Naive thymus-derived CD4-positive, alpha-beta T cell (primary cell): ENCODE results near the gene FCN3. TPM values are rescaled to one million over a fixed set of nuclear protein-coding genes. Genes with fewer than 3 reads are reported as not detected.

ENCODE experiments used
- ATAC-seq: fragments of 150-1000 bp; cut with Tn5 transposase; 2 replicates; pipeline ENCODE4 v1.10.0; 2021; ENCODE audit warnings: mild to moderate bottlenecking, moderate library complexity
- CTCF ChIA-PET: fragments of 350-600 bp; sonication (Branson Sonifier 250); formaldehyde crosslinking; loops from one replicate; lab custom pipeline; 2021; ENCODE audit warnings: antibody characterized with exemption; lab: Charles Lee
- POLR2A ChIA-PET: fragments of 350-600 bp; sonication (Branson Sonifier 250); formaldehyde crosslinking; loops from one replicate; lab custom pipeline; 2021; ENCODE audit warnings: antibody characterized with exemption, inconsistent platforms; lab: Charles Lee
- DNase-seq, 9 donors: peaks; one replicate each; pipeline versions ENCODE4 v3.0.0 to v3.0.0-alpha.2; 2020 to 2022; ENCODE audit warnings: mixed read lengths in 1 of 9
- H3K27ac ChIP-seq: one replicate; pipeline ENCODE4 v1.7.0; 2013; ENCODE audit warnings: mild to moderate bottlenecking, low read depth, low read length, moderate library complexity
- H3K27me3 ChIP-seq, 2 donors: one replicate each; pipeline ENCODE4 v1.7.0; 2013; ENCODE audit warnings: low read length in 2 of 2, mild to moderate bottlenecking in 2 of 2, moderate library complexity in 2 of 2; ENCODE audit not compliant: control insufficient read depth in 2 of 2, insufficient read depth in 2 of 2
- H3K36me3 ChIP-seq, 3 experiments: 1 replicate in 2 of 3; 2 replicates in 1 of 3; pipeline ENCODE4 v1.7.0; 2013; ENCODE audit warnings: low read length in 3 of 3, mild to moderate bottlenecking in 3 of 3, moderate library complexity in 1 of 3; ENCODE audit not compliant: insufficient read depth in 3 of 3, control insufficient read depth in 2 of 3
- H3K4me1 ChIP-seq, 2 donors: one replicate each; pipeline ENCODE4 v1.7.0; 2013; ENCODE audit warnings: low read length in 2 of 2, mild to moderate bottlenecking in 2 of 2, moderate library complexity in 1 of 2; ENCODE audit not compliant: control insufficient read depth in 2 of 2, insufficient read depth in 2 of 2
- H3K4me3 ChIP-seq: 2 replicates; pipeline ENCODE4 v1.7.0; 2013; ENCODE audit warnings: mild to moderate bottlenecking, low read length
- H3K9me3 ChIP-seq, 3 experiments: 1 replicate in 2 of 3; 2 replicates in 1 of 3; pipeline ENCODE4 v1.7.0; 2013; ENCODE audit warnings: low read length in 3 of 3; ENCODE audit not compliant: control insufficient read depth in 2 of 3
- H3K27ac Mint-ChIP-seq, 9 donors: one replicate each; pipeline ENCODE4 v1.8.0; 2020 to 2022; ENCODE audit warnings: mixed read lengths in 9 of 9, mild to moderate bottlenecking in 8 of 9, moderate library complexity in 5 of 9, inconsistent platforms in 2 of 9
- H3K27me3 Mint-ChIP-seq, 5 donors: one replicate each; pipeline ENCODE4 v1.8.0; 2021 to 2022; ENCODE audit warnings: mixed read lengths in 5 of 5, mild to moderate bottlenecking in 1 of 5
- H3K36me3 Mint-ChIP-seq, 5 donors: one replicate each; pipeline ENCODE4 v1.8.0; 2020 to 2022; ENCODE audit warnings: mixed read lengths in 5 of 5, mild to moderate bottlenecking in 3 of 5, inconsistent platforms in 1 of 5
- H3K4me1 Mint-ChIP-seq, 7 donors: one replicate each; pipeline ENCODE4 v1.8.0; 2020 to 2022; ENCODE audit warnings: mixed read lengths in 7 of 7, mild to moderate bottlenecking in 3 of 7, inconsistent platforms in 1 of 7
- H3K4me3 Mint-ChIP-seq, 10 donors: one replicate each; pipeline ENCODE4 v1.8.0; 2020 to 2022; ENCODE audit warnings: mild to moderate bottlenecking in 10 of 10, mixed read lengths in 10 of 10, moderate library complexity in 6 of 10, inconsistent platforms in 2 of 10
- H3K9me3 Mint-ChIP-seq, 11 donors: one replicate each; pipeline ENCODE4 v1.8.0; 2020 to 2022; ENCODE audit warnings: mixed read lengths in 11 of 11, mild to moderate bottlenecking in 4 of 11, inconsistent platforms in 1 of 11, moderate library complexity in 1 of 11
- intact Hi-C, 2 donors: fragments of 100-400 bp; cut with micrococcal nuclease; formaldehyde crosslinking; loops; one replicate each; pipeline ENCODE4 v1.15.1; 2023
- polyA plus RNA-seq, 2 donors: library from polyadenylated mRNA; unstranded; fragments of 300-500 nt; fragmentation: Illumina TruSeq; gene quantifications; one replicate each; pipeline ENCODE4 v1.2.3, GENCODE V29; 2021
- total RNA-seq, 6 experiments: library from RNA in 5 of 6; stranded (reverse) in 5 of 6; gene quantifications; 1 replicate in 5 of 6; 2 replicates in 1 of 6; pipeline ENCODE4 v1.2.3 and lab custom pipeline; 2021 to 2026

Gene FCN3
- total and polyA plus RNA-seq, 7 experiments from 2014 or later: not detected

- no peaks in the 10 kb centered on the region for H3K27me3 ChIP-seq
- H3K27me3 Mint-ChIP-seq: no peaks in the 10 kb centered on the region
- CTCF ChIA-PET: interaction anchor here (0.5 to 3.3 kb wide), 20 partner anchors 8 to 506 kb away, joined by 3 to 23 read pairs (median 4); partner anchors contain the start of genes AHDC1 and WASF2
- intact Hi-C loops: loop anchor here (1.0 kb wide), 3 partner anchors 120 to 203 kb away; no protein-coding TSS in a partner anchor
- H3K36me3 ChIP-seq: peaks cover 3 to 25% (median 7%) of the 10 kb centered on the region in 3 experiments
- H3K27ac ChIP-seq: peak overlapping the region; percentile 48
- H3K27ac Mint-ChIP-seq: peak overlapping the region; percentile 29 to 95 (median 87)
- ATAC-seq (peak; percentile 75), DNase-seq (peak in 6 of 9 donors; percentile 44 to 62 (median 50))
- H3K4me3 ChIP-seq: no peak overlapping the region
- H3K9me3 ChIP-seq: no peaks in the 10 kb centered on the region
- peak overlapping the region in 9 of 10 donors; percentile 16 to 68 (median 48) for H3K4me3 Mint-ChIP-seq
- POLR2A ChIA-PET: interaction anchor here (0.5 to 1.7 kb wide), 8 partner anchors 12 to 237 kb away, joined by 3 to 6 read pairs (median 4); partner anchors contain the start of gene AHDC1
- H3K36me3 Mint-ChIP-seq: peaks cover 0 to 10% (median 5%) of the 10 kb centered on the region in 5 donors
- H3K9me3 Mint-ChIP-seq: peaks cover 0 to 1% (median 0%) of the 10 kb centered on the region in 11 donors
- peaks cover 11 to 42% (median 33%) of the 10 kb centered on the region in 7 donors for H3K4me1 Mint-ChIP-seq
- H3K4me1 ChIP-seq: peaks cover 0 to 17% of the 10 kb centered on the region in 2 donors
Observed at GRCh38 chr1:27403065-27403726, 28.6 kb upstream of the FCN3 start.

- ChIA-PET CTCF (interaction anchor here (0.6 to 3.3 kb wide), 20 partner anchors 7 to 505 kb away, joined by 3 to 23 read pairs (median 4); partner anchors contain the start of genes AHDC1 and WASF2), POLR2A (interaction anchor here (0.5 to 1.7 kb wide), 8 partner anchors 13 to 259 kb away, joined by 3 to 9 read pairs (median 4); partner anchors contain the start of gene AHDC1)
- intact Hi-C loops: loop anchor here in 1 of 2 donors (1.0 kb wide), 1 partner anchor 261 kb away; no protein-coding TSS in a partner anchor
- Histone ChIP-seq H3K4me3 (no peak overlapping the region), H3K27ac (peak overlapping the region; percentile 48), H3K36me3 (peaks cover 0 to 17% (median 0%) of the 10 kb centered on the region in 3 experiments), H3K4me1 (peaks cover 0 to 17% of the 10 kb centered on the region in 2 donors), H3K9me3 (no peaks in the 10 kb centered on the region), H3K27me3 (no peaks in the 10 kb centered on the region)
- ATAC-seq: peak; percentile 44
- Mint-ChIP-seq H3K27me3 (no peaks in the 10 kb centered on the region), H3K36me3 (peaks cover 0 to 5% (median 2%) of the 10 kb centered on the region in 5 donors), H3K9me3 (no peaks in the 10 kb centered on the region), H3K4me3 (no peak overlapping the region), H3K27ac (peak overlapping the region in 7 of 9 donors; percentile 36 to 95 (median 87)), H3K4me1 (peaks cover 10 to 40% (median 33%) of the 10 kb centered on the region in 7 donors)
- DNase-seq: no peak
Observed at GRCh38 chr1:27402349-27402754, 27.7 kb upstream of the FCN3 start.

DNA sequence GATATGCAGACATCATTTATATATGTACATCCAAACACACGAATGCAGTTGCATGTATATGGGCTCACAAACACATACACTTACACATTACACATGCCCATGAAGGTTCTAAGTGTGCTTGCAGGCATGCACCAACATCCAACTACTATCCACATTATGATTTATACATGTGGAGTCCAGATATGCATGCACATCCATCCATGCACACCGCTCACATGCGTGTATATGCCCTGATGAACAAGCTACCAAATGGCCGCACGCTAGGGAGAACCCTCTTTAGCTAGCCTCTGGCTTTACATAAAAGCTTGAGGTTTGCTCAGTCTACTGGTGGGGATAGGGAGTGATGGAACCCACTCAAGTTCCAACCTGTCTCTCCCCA is 26.3 kb upstream of the FCN3 start:
- Histone ChIP-seq H3K36me3 (peaks cover 0 to 6% (median 0%) of the 10 kb centered on the region in 3 experiments), H3K27ac (no peak overlapping the region), H3K9me3 (no peaks in the 10 kb centered on the region), H3K4me1 (peaks cover 0 to 17% of the 10 kb centered on the region in 2 donors), H3K27me3 (no peaks in the 10 kb centered on the region), H3K4me3 (no peak overlapping the region)
- ChIA-PET POLR2A (interaction anchor here (0.6 to 1.0 kb wide), 2 partner anchors 26 to 101 kb away, joined by 3 to 5 read pairs; no protein-coding TSS in a partner anchor), CTCF (interaction anchor here (1.0 to 3.0 kb wide), 8 partner anchors 13 to 270 kb away, joined by 4 to 23 read pairs (median 6); partner anchors contain the start of genes AHDC1 and WASF2)
- DNase-seq: no peak
- Mint-ChIP-seq H3K27ac (peak overlapping the region in 4 of 9 donors; percentile 6 to 67 (median 33)), H3K4me1 (peaks cover 10 to 38% (median 33%) of the 10 kb centered on the region in 7 donors), H3K36me3 (no peaks in the 10 kb centered on the region), H3K27me3 (no peaks in the 10 kb centered on the region), H3K4me3 (no peak overlapping the region), H3K9me3 (no peaks in the 10 kb centered on the region)
- intact Hi-C loops: no loop called here
- ATAC-seq: no peak

DNA sequence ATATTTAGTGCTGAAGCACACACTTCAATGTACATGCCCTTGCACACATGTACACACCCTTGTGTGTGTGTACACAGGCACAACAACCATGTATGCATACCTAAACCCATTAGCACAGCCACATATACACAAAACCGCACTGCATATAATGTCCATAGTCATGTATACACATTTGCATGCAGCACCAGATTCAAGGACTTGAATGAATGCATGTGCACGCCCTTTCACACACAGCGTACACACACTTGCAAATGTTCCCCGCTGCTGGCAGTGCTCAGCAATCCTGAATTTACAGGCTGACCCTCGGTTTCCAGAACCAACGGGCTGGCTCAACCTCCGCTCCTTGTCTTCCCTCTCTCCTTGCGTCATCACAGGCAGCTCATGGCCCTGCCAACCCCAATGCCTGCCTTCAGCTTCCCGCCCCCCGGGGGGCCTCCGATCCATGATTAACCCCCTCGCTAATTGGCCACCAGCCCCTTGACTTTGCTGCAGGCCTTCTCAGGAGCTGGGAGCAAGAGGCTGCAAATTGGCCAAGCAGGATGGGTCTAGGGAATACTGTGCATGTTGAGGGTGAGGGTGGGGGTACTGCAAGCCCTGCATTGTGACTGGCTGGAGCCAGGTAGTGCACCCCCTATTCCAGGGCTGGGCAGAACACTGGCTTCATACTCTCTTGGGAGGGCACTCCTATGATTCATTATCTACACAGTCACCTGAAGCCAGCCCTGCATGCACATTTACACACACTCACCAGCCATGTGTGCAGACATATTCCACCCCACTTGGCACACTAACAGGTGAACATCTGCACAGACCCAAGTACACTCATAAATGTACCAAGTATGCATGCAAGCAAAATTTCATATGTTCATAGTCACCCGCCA is 25.7 kb upstream of the FCN3 start:
- DNase-seq: no peak
- CTCF ChIA-PET: interaction anchor here (1.0 to 7.8 kb wide), 6 partner anchors 90 to 271 kb away, joined by 4 to 184 read pairs (median 4); partner anchors contain the start of gene WASF2
- H3K36me3 ChIP-seq: peaks cover 0 to 6% (median 0%) of the 10 kb centered on the region in 3 experiments
- H3K27ac ChIP-seq: no peak overlapping the region
- no peaks in the 10 kb centered on the region for H3K27me3 Mint-ChIP-seq
- peaks cover 10 to 39% (median 33%) of the 10 kb centered on the region in 7 donors for H3K4me1 Mint-ChIP-seq
- H3K27me3 ChIP-seq: no peaks in the 10 kb centered on the region
- no peak overlapping the region for H3K4me3 ChIP-seq
- H3K36me3 Mint-ChIP-seq: no peaks in the 10 kb centered on the region
- ATAC-seq: no peak
- POLR2A ChIA-PET: interaction anchor here (1.3 kb wide), 1 partner anchor 13 kb away, joined by 4 read pairs; no protein-coding TSS in a partner anchor
- H3K4me1 ChIP-seq: peaks cover 0 to 20% of the 10 kb centered on the region in 2 donors
- no peaks in the 10 kb centered on the region for H3K9me3 ChIP-seq
- H3K4me3 Mint-ChIP-seq: peak overlapping the region in 2 of 10 donors; percentile 19 to 35
- no peaks in the 10 kb centered on the region for H3K9me3 Mint-ChIP-seq
- intact Hi-C loops: no loop called here
- peak overlapping the region in 7 of 9 donors; percentile 6 to 67 (median 57) for H3K27ac Mint-ChIP-seq

DNA sequence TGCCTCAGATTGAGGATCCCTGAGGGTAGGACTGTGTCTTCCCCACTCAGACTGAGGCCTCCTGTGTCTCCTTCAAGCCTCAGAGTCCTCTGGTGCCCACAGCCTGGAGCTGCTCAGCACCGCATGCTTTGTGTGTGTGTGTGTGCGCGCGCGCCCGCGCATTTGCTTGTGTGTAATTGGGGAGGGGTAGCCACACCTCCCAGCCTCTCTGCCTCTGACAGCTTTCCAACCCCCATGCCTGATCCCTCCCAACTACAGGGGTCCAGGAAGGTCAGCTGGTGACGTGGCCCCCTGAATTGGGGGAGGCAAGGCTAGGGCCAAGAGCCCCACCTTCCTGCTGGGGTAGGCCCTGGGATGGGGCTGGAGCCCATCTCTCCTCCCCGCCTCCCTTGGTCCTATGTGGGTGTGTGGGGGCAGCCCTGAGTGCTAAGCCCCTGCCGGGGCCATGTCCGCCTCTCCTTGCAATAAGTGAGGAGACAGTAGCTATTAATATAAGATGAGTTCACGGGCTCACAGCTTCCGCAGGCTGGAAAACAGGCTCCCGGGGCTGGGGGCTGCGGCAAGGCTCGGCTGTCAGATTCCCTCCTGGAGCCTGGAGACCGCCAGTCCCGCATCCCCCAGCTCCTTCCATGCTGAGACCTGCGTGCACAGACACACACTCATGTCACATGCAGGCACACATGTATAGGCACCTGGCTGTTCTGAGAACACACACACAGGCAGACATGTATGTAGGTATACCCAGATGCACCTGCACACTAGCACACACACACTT is 24.8 kb upstream of the FCN3 start:
- H3K9me3 Mint-ChIP-seq: no peaks in the 10 kb centered on the region
- H3K36me3 ChIP-seq: no peaks in the 10 kb centered on the region
- ATAC-seq: no peak
- H3K27me3 Mint-ChIP-seq: no peaks in the 10 kb centered on the region
- no peak overlapping the region for H3K4me3 ChIP-seq
- CTCF ChIA-PET: interaction anchor here (0.6 to 7.8 kb wide), 6 partner anchors 17 to 264 kb away, joined by 3 to 184 read pairs (median 4); no protein-coding TSS in a partner anchor
- H3K36me3 Mint-ChIP-seq: no peaks in the 10 kb centered on the region
- no peaks in the 10 kb centered on the region for H3K9me3 ChIP-seq
- peaks cover 0 to 23% of the 10 kb centered on the region in 2 donors for H3K4me1 ChIP-seq
- peak overlapping the region in 7 of 9 donors; percentile 9 to 81 (median 72) for H3K27ac Mint-ChIP-seq
- H3K27ac ChIP-seq: no peak overlapping the region
- POLR2A ChIA-PET: interaction anchor here (0.9 to 1.3 kb wide), 2 partner anchors 14 to 206 kb away, joined by 3 to 4 read pairs; no protein-coding TSS in a partner anchor
- H3K4me1 Mint-ChIP-seq: peaks cover 10 to 47% (median 31%) of the 10 kb centered on the region in 7 donors
- intact Hi-C loops: loop anchor here (5.0 to 10.0 kb wide), 2 partner anchors 297 to 355 kb away; no protein-coding TSS in a partner anchor
- no peak for DNase-seq
- H3K4me3 Mint-ChIP-seq: no peak overlapping the region
- H3K27me3 ChIP-seq: no peaks in the 10 kb centered on the region
